Gastroesophageal sphincter (tissue), 4 donors: Measurements from ENCODE around the gene ATP6V0D1. TPM values are rescaled to one million over a fixed set of nuclear protein-coding genes. Genes with fewer than 3 reads are reported as not detected.

Experiments
- ATAC-seq: fragments of 150-250 bp; one replicate; pipeline ENCODE4 v1.9.1; 2016; ENCODE audit warnings: mild to moderate bottlenecking, moderate library complexity
- H3K27ac ChIP-seq, 4 donors: fragments of 200-600 bp; sonication (generic) in 3 of 4; 1 replicate in 3 of 4; 2 replicates in 1 of 4; pipeline ENCODE4 v1.5.1; 2016 to 2019
- H3K27me3 ChIP-seq: fragments of 200-600 bp; sonication (generic); one replicate; pipeline ENCODE4 v1.5.1; 2019
- H3K36me3 ChIP-seq, 2 donors: fragments of 200-600 bp; sonication (generic); one replicate each; pipeline ENCODE4 v1.5.1; 2019; ENCODE audit warnings: control low read depth in 1 of 2
- H3K4me1 ChIP-seq, 3 donors: fragments of 200-600 bp; sonication (generic); 1 replicate in 2 of 3; 2 replicates in 1 of 3; pipeline ENCODE4 v1.5.1; 2016 to 2019; ENCODE audit warnings: control low read depth in 2 of 3
- H3K4me3 ChIP-seq, 2 donors: fragments of 200-600 bp; sonication (generic); one replicate each; pipeline ENCODE4 v1.5.1; 2019; ENCODE audit warnings: mild to moderate bottlenecking in 1 of 2, moderate library complexity in 1 of 2
- H3K9me3 ChIP-seq, 3 donors: fragments of 200-600 bp; sonication (generic); one replicate each; pipeline ENCODE4 v1.5.1; 2017 to 2019; ENCODE audit warnings: control low read depth in 2 of 3
- CTCF ChIP-seq, 4 experiments: fragments of 200-600 bp in 2 of 4; fragments of 450-650 bp in 2 of 4; sonication (generic) in 1 of 4; IDR thresholded peaks; one replicate each; pipeline ENCODE4 v1.5.1; 2017 to 2019; ENCODE audit warnings: antibody characterized with exemption in 4 of 4, mild to moderate bottlenecking in 2 of 4, moderate library complexity in 2 of 4
- EP300 ChIP-seq: sonication (generic); formaldehyde crosslinking; IDR thresholded peaks from one replicate; pipeline ENCODE4 v1.6.1; 2017; ENCODE audit warnings: antibody characterized with exemption, mild to moderate bottlenecking
- POLR2A ChIP-seq, 2 donors: fragments of 450-650 bp; IDR thresholded peaks; one replicate each; pipeline ENCODE4 v1.6.1; 2017; ENCODE audit warnings: antibody characterized with exemption in 2 of 2, mild to moderate bottlenecking in 2 of 2, moderate library complexity in 1 of 2
- POLR2AphosphoS5 ChIP-seq: sonication (generic); formaldehyde crosslinking; IDR thresholded peaks from one replicate; pipeline ENCODE4 v1.6.1; 2017; ENCODE audit warnings: antibody characterized with exemption
- WGBS, 2 donors: methylation state at CpG; one replicate each; pipeline ENCODE4 v1.1.5; 2018; ENCODE audit warnings: low coverage in 1 of 2; 5-methylcytosine and 5-hydroxymethylcytosine counted together
- total RNA-seq, 4 donors: library from RNA; depleted of rRNA; stranded (reverse); fragments of >200 nt; gene quantifications; one replicate each; pipeline ENCODE4 v1.1.0, GENCODE V29; 2016

Gene ATP6V0D1
- total RNA-seq, 4 donors from 2014 or later: 94.2 to 145 (median 110) TPM

- WGBS, 2 donors: 57 to 61% methylated on average over 4 to 6 of the region's 7 CpGs
- no peaks in the 10 kb centered on the region for H3K9me3 ChIP-seq
- H3K36me3 ChIP-seq: no peaks in the 10 kb centered on the region
- H3K27me3 ChIP-seq: peaks cover 63% of the 10 kb centered on the region
- H3K4me1 ChIP-seq: peaks cover 0 to 35% (median 14%) of the 10 kb centered on the region in 3 donors
- no peak for ATAC-seq
- TF ChIP-seq POLR2A (IDR thresholded peaks at IDR 0.05): no peak
- TF ChIP-seq EP300: no peak
- TF ChIP-seq POLR2AphosphoS5: no peak
- TF ChIP-seq CTCF (IDR thresholded peaks at IDR 0.05): no peak
- H3K27ac ChIP-seq: no peak overlapping the region
- H3K4me3 ChIP-seq: no peak overlapping the region
Observed at GRCh38 chr16:67426950-67427349, 54.0 kb downstream of the ATP6V0D1 start.

GRCh38 chr16:67426022-67426421, 54.9 kb downstream of the ATP6V0D1 start:
- Histone ChIP-seq H3K27ac (no peak overlapping the region), H3K4me3 (no peak overlapping the region), H3K9me3 (no peaks in the 10 kb centered on the region), H3K4me1 (peaks cover 0 to 25% (median 9%) of the 10 kb centered on the region in 3 donors), H3K36me3 (no peaks in the 10 kb centered on the region), H3K27me3 (peaks cover 63% of the 10 kb centered on the region)
- no peak for ATAC-seq
- WGBS, 2 donors: 82% methylated on average over 2 of the region's 7 CpGs; no CpG with 5 or more reads in 1 of the 2 donors
- TF ChIP-seq CTCF (IDR thresholded peaks at IDR 0.05) (no peak), POLR2A (IDR thresholded peaks at IDR 0.05) (no peak), EP300 (no peak), POLR2AphosphoS5 (no peak)

GRCh38 chr16:67425580-67425979, 55.4 kb downstream of the ATP6V0D1 start:
- peaks cover 0 to 21% (median 6%) of the 10 kb centered on the region in 3 donors for H3K4me1 ChIP-seq
- no peak overlapping the region for H3K27ac ChIP-seq
- H3K4me3 ChIP-seq: no peak overlapping the region
- ATAC-seq: no peak
- TF ChIP-seq CTCF (IDR thresholded peaks at IDR 0.05) (no peak), EP300 (no peak), POLR2A (IDR thresholded peaks at IDR 0.05) (no peak), POLR2AphosphoS5 (no peak)
- H3K9me3 ChIP-seq: no peaks in the 10 kb centered on the region
- peaks cover 62% of the 10 kb centered on the region for H3K27me3 ChIP-seq
- no peaks in the 10 kb centered on the region for H3K36me3 ChIP-seq
- 88 to 100% methylated on average over 1 of the region's 4 CpGs for WGBS, 2 donors

GRCh38 chr16:67425061-67425460, 55.9 kb downstream of the ATP6V0D1 start:
- H3K4me3 ChIP-seq: no peak overlapping the region
- no peak overlapping the region for H3K27ac ChIP-seq
- no peaks in the 10 kb centered on the region for H3K9me3 ChIP-seq
- peaks cover 0 to 16% (median 2%) of the 10 kb centered on the region in 3 donors for H3K4me1 ChIP-seq
- H3K36me3 ChIP-seq: no peaks in the 10 kb centered on the region
- WGBS, 2 donors: 51 to 68% methylated on average over 5 to 6 of the region's 6 CpGs
- H3K27me3 ChIP-seq: peaks cover 57% of the 10 kb centered on the region
- no peak for TF ChIP-seq CTCF (IDR thresholded peaks at IDR 0.05)
- TF ChIP-seq EP300: no peak
- TF ChIP-seq POLR2AphosphoS5: no peak
- TF ChIP-seq POLR2A (IDR thresholded peaks at IDR 0.05): no peak
- ATAC-seq: no peak

GRCh38 chr16:67424261-67424615, 56.7 kb downstream of the ATP6V0D1 start:
- ATAC-seq: no peak
- Histone ChIP-seq H3K27ac (no peak overlapping the region), H3K36me3 (no peaks in the 10 kb centered on the region), H3K4me1 (peaks cover 0 to 10% (median 2%) of the 10 kb centered on the region in 3 donors), H3K27me3 (peaks cover 48% of the 10 kb centered on the region), H3K9me3 (no peaks in the 10 kb centered on the region), H3K4me3 (no peak overlapping the region)
- WGBS, 2 donors: 54 to 71% methylated on average over 5 of the region's 5 CpGs
- no peak for TF ChIP-seq CTCF (IDR thresholded peaks at IDR 0.05)
- TF ChIP-seq POLR2A (IDR thresholded peaks at IDR 0.05): no peak
- TF ChIP-seq EP300: no peak
- TF ChIP-seq POLR2AphosphoS5: no peak
